ENCODE measurements around the gene RMDN2.

GRCh38 chr2:38056216-38056615 is 131.1 kb downstream of the RMDN2 start:
- TF ChIP-seq, protein P1, sequence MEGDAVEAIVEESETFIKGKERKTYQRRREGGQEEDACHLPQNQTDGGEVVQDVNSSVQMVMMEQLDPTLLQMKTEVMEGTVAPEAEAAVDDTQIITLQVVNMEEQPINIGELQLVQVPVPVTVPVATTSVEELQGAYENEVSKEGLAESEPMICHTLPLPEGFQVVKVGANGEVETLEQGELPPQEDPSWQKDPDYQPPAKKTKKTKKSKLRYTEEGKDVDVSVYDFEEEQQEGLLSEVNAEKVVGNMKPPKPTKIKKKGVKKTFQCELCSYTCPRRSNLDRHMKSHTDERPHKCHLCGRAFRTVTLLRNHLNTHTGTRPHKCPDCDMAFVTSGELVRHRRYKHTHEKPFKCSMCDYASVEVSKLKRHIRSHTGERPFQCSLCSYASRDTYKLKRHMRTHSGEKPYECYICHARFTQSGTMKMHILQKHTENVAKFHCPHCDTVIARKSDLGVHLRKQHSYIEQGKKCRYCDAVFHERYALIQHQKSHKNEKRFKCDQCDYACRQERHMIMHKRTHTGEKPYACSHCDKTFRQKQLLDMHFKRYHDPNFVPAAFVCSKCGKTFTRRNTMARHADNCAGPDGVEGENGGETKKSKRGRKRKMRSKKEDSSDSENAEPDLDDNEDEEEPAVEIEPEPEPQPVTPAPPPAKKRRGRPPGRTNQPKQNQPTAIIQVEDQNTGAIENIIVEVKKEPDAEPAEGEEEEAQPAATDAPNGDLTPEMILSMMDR (IDR thresholded peaks at IDR 0.05): no peak
- TF ChIP-seq POLR2A (IDR thresholded peaks at IDR 0.05): no peak

Data from uterus (tissue), 2 donors.